Left renal cortex interstitium (tissue), 4 donors: ENCODE data around the gene MB21D2. TPM values are rescaled to one million over a fixed set of nuclear protein-coding genes. Genes with fewer than 3 reads are reported as not detected.
"Not testable (repeated sequence)": the region's sequence is repeated elsewhere in the genome, so short reads cannot be mapped to it uniquely, and the experiment has no call there.

Source experiments
- DNase-seq, 4 donors: peaks; one replicate each; pipeline ENCODE4 v3.0.0-alpha.2; 2013; ENCODE audit warnings: low read depth in 4 of 4, low spot score in 2 of 4, missing footprints in 1 of 4
- polyA plus RNA-seq, 4 donors: library from polyadenylated mRNA; unstranded; fragments of 120-200 nt; gene quantifications; one replicate each; pipeline ENCODE4 v1.2.1, GENCODE V29; 2013; ENCODE audit not compliant: insufficient read length in 4 of 4

Gene MB21D2, protein sequence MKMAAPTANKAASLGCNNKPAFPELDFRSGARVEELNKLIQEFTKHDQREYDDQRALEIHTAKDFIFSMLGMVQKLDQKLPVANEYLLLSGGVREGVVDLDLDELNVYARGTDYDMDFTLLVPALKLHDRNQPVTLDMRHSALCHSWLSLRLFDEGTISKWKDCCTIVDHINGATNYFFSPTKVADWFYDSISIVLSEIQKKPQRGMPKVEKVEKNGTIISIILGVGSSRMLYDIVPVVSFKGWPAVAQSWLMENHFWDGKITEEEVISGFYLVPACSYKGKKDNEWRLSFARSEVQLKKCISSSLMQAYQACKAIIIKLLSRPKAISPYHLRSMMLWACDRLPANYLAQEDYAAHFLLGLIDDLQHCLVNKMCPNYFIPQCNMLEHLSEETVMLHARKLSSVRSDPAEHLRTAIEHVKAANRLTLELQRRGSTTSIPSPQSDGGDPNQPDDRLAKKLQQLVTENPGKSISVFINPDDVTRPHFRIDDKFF
- polyA plus RNA-seq: 10 to 100 TPM; 14.0 to 16.5 (median 15.0) TPM

- peak; percentile 59 to 85 (median 66) for DNase-seq
Measured at GRCh38 chr3:192917404-192918274, at the start of gene MB21D2. Gene MB21D2, minus strand, starts transcription at chr3:192917856. Its CDS starts 16 bp downstream, at chr3:192917840.

DNA sequence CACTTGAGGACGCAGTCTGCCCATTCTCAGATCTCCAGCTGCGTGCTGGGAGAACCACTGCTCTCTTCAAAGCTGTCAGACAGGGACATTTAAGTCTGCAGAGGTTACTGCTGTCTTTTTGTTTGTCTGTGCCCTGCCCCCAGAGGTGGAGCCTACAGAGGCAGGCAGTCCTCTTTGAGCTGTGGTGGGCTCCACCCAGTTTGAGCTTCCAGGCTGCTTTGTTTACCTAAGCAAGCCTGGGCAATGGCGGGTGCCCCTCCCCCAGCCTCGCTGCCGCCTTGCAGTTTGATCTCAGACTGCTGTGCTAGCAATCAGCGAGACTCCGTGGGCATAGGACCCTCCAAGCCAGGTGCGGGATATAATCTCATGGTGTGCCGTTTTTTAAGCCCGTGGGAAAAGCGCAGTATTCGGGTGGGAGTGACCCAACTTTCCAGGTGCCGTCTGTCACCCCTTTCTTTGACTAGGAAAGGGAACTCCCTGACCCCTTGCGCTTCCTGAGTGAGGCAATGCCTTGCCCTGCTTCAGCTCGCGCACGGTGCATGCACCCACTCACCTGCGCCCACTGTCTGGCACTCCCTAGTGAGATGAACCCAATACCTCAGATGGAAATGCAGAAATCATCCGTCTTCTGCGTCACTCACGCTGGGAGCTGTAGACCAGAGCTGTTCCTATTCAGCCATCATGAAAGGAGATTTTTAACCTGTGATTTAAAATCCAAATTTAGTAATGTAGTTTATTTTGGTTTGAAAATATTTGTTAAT, 47.5 kb upstream of the MB21D2 start:
- not testable (repeated sequence) for DNase-seq

GRCh38 chr3:192959773-192960172, 42.1 kb upstream of the MB21D2 start:
- no peak for DNase-seq

GRCh38 chr3:192958219-192958872, 40.7 kb upstream of the MB21D2 start:
- no peak for DNase-seq

- no peak for DNase-seq
Measured at GRCh38 chr3:192957441-192958021, 39.9 kb upstream of the MB21D2 start.

- no peak for DNase-seq
Measured at GRCh38 chr3:192953926-192954325, 36.3 kb upstream of the MB21D2 start.

DNA sequence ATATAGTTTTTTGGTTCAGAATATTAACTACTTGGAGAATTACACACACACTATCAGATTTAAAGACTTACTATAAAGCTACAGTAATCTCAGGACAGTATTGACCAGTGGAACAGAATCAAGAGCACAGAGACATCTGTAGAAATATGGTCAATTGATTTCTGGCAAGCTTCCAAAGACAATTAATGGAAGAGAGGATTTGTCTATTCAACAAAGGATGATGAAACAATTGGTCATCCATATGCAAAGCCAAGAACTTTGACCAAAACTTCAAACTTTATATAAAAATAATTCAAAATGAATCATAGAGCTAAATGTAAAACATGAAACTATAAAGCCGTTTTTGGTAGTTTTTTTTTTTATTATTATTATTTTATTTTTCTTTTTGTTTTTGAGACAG, 29.8 kb upstream of the MB21D2 start:
- no peak for DNase-seq

- no peak for DNase-seq
Measured at GRCh38 chr3:192943393-192943792, 25.7 kb upstream of the MB21D2 start.

DNA sequence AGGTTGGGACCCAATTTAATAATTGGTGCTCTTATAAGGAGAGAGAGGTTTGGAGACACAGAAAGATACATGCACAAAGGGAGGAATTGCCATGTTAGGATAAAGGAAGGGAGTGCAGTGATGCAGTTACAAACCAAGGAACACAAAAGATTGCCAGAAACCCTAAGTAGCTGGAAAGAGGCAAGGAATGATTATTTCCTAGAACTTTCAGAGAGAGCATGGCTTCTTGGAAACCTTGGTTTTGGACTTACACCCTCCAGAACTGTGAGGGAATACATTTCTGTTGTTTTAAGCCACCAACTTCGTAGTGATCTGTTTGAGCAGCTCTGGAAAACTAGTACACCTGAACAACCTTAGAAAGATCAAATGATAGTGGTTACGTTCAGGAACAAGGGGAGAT, 25.0 kb upstream of the MB21D2 start:
- no peak for DNase-seq

GRCh38 chr3:192940129-192940528, 22.5 kb upstream of the MB21D2 start:
- no peak for DNase-seq

- no peak for DNase-seq
Measured at GRCh38 chr3:192935441-192935840, 17.8 kb upstream of the MB21D2 start.

GRCh38 chr3:192933779-192934460, 16.3 kb upstream of the MB21D2 start:
- no peak for DNase-seq

DNA sequence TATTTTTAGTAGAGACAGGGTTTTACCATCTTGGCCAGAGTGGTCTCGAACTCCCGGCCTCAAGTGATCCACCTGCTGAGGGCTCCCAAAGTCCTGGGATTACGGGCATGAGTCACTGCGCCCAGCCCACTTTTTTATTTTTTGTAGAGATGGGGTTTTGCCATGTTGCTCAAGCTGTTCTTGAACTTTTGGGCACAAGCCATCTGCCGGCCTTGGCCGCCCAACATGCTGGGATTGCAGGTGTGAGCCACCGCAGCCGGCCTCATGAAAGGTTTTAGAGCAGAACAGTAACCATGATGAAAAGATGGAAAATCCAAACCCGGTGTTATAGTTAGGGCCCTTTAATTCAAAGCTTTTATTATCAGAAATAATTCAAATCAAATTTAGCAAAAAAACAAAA, 15.6 kb upstream of the MB21D2 start:
- DNase-seq: no peak

DNA sequence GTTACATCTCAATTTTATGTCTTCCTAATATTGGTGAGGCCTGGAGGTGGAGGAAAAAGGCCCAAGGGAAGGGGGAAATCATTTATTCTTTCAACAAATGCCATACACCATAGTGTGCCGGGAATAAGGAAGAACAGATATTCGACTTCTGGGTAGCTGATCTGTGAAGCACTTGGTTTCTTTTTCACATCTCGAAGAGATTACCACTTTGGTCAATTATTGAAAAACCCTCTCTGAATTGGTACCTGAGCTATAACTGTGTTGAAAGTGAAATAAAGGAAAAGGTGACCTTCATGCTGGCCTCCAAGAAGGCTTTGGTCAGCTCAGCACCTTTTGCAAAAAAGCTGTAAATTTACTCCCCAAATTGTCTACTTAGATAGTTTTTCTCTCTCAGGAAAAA, 14.2 kb upstream of the MB21D2 start:
- DNase-seq: no peak

DNA sequence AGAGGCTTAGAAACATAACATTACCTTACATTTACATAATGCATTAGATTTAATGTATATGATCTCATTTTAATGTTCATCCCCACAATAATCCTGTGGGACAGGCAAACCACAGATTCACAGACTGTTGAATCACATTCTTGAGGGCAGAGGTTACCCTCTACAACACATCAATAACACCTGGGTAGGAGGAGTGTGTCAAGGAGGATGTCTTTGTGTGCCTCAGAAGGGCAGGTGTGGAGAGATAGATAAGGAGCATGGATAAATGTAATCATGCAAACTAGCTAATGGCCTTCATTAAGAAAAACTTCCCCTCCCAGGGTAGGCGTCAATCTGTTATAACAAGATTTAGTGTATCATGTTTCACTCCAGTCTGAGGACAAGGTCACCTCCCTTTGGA, 12.9 kb upstream of the MB21D2 start:
- DNase-seq: no peak

GRCh38 chr3:192929755-192930547, 12.3 kb upstream of the MB21D2 start:
- DNase-seq: no peak

- DNase-seq: no peak
Measured at GRCh38 chr3:192929146-192929545, 11.5 kb upstream of the MB21D2 start.

DNA sequence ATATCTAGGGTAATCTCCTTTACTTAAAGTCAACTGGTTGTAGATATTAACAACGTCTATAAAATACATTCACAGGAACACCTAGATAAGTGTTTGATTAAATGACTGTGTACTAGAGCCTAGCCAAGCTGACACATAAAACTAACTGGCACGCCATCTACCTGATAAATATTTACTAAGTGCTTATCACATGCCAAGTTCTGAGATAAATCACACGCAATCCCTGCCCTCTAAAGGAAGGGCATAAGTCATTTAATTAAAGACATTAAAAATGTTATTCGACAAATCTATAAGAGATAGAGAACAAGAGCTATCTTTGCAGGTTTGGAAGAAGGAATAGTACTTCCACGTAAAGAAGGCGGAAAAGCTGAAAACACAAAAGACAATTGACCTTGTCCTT, 11.1 kb upstream of the MB21D2 start:
- no peak for DNase-seq
